ENCODE results near the gene CNTFR. TPM values are rescaled to one million over a fixed set of nuclear protein-coding genes. Genes with fewer than 3 reads are reported as not detected.

The CNTFR gene
- total RNA-seq, 1 donor from 2014 or later, result 2.9 TPM

GRCh38 chr9:34505370-34506120 is 84.0 kb downstream of the CNTFR start:
- ATAC-seq (no peak), DNase-seq (no peak)
- Histone ChIP-seq H3K4me3 (no peak overlapping the region), H3K27ac (no peak overlapping the region), H3K36me3 (no peaks in the 10 kb centered on the region), H3K27me3 (no peaks in the 10 kb centered on the region), H3K4me1 (peaks cover 7% of the 10 kb centered on the region), H3K9me3 (no peaks in the 10 kb centered on the region)
- no peak for TF ChIP-seq CTCF (IDR thresholded peaks at IDR 0.05)
- intact Hi-C loops (cut with DNase I), result loop anchor here (10.0 kb wide), 1 partner anchor 91 kb away; no protein-coding TSS in a partner anchor

GRCh38 chr9:34503406-34503805 is 86.1 kb downstream of the CNTFR start:
- no peak for TF ChIP-seq CTCF (IDR thresholded peaks at IDR 0.05)
- H3K27ac ChIP-seq, result no peak overlapping the region
- ATAC-seq (no peak), DNase-seq (no peak)
- no peaks in the 10 kb centered on the region for H3K27me3 ChIP-seq
- peaks cover 7% of the 10 kb centered on the region for H3K4me1 ChIP-seq
- intact Hi-C loops (cut with DNase I), result loop anchor here (10.0 kb wide), 1 partner anchor 89 kb away; no protein-coding TSS in a partner anchor
- H3K36me3 ChIP-seq, result no peaks in the 10 kb centered on the region
- no peak overlapping the region for H3K4me3 ChIP-seq
- no peaks in the 10 kb centered on the region for H3K9me3 ChIP-seq

- H3K27ac ChIP-seq, result no peak overlapping the region
- H3K4me1 ChIP-seq, result peaks cover 7% of the 10 kb centered on the region
- no peaks in the 10 kb centered on the region for H3K27me3 ChIP-seq
- no peaks in the 10 kb centered on the region for H3K9me3 ChIP-seq
- no peaks in the 10 kb centered on the region for H3K36me3 ChIP-seq
- ATAC-seq (no peak), DNase-seq (no peak)
- intact Hi-C loops (cut with DNase I), result loop anchor here (10.0 kb wide), 1 partner anchor 88 kb away; no protein-coding TSS in a partner anchor
- TF ChIP-seq CTCF (IDR thresholded peaks at IDR 0.05), result no peak
- H3K4me3 ChIP-seq, result no peak overlapping the region
Observed at GRCh38 chr9:34502891-34503290, 86.6 kb downstream of the CNTFR start.

GRCh38 chr9:34502471-34502870 is 87.1 kb downstream of the CNTFR start:
- peak; percentile 3 for ATAC-seq
- H3K4me1 ChIP-seq, result peaks cover 7% of the 10 kb centered on the region
- H3K9me3 ChIP-seq, result no peaks in the 10 kb centered on the region
- no peak for DNase-seq
- H3K27me3 ChIP-seq, result no peaks in the 10 kb centered on the region
- no peak overlapping the region for H3K27ac ChIP-seq
- intact Hi-C loops (cut with DNase I), result loop anchor here (10.0 kb wide), 1 partner anchor 88 kb away; no protein-coding TSS in a partner anchor
- H3K36me3 ChIP-seq, result no peaks in the 10 kb centered on the region
- H3K4me3 ChIP-seq, result no peak overlapping the region
- no peak for TF ChIP-seq CTCF (IDR thresholded peaks at IDR 0.05)

GRCh38 chr9:34501889-34502425 is 87.6 kb downstream of the CNTFR start:
- TF ChIP-seq CTCF (IDR thresholded peaks at IDR 0.05), result no peak
- intact Hi-C loops (cut with DNase I), result loop anchor here (10.0 kb wide), 1 partner anchor 87 kb away; no protein-coding TSS in a partner anchor
- no peaks in the 10 kb centered on the region for H3K36me3 ChIP-seq
- no peak overlapping the region for H3K27ac ChIP-seq
- DNase-seq, result peak; percentile 79
- peak; percentile 77 for ATAC-seq
- H3K4me3 ChIP-seq, result no peak overlapping the region
- H3K4me1 ChIP-seq, result peaks cover 7% of the 10 kb centered on the region
- no peaks in the 10 kb centered on the region for H3K27me3 ChIP-seq
- H3K9me3 ChIP-seq, result no peaks in the 10 kb centered on the region

Other genes starting within 250 kb of the CNTFR start
- 6.9 TPM for gene MYORG, start 212.8 kb downstream of the CNTFR start, total RNA-seq
- 28.8 TPM for gene FAM219A, start 131.2 kb downstream of the CNTFR start, total RNA-seq
- not detected for gene DNAI1, start 130.9 kb downstream of the CNTFR start, total RNA-seq
- 0.61 TPM for gene ENHO, start 66.7 kb downstream of the CNTFR start, total RNA-seq
- gene RPP25L, start 22.4 kb upstream of the CNTFR start, total RNA-seq, result 16.7 TPM
- gene DCTN3, start 30.8 kb upstream of the CNTFR start, total RNA-seq, result 59.3 TPM
- not detected for gene ARID3C, start 39.3 kb upstream of the CNTFR start, total RNA-seq
- gene SIGMAR1, start 48.1 kb upstream of the CNTFR start, total RNA-seq, result 40.5 TPM
- 47.6 TPM for gene GALT, start 57.0 kb upstream of the CNTFR start, total RNA-seq
- 18.7 TPM for gene IL11RA, start 62.5 kb upstream of the CNTFR start, total RNA-seq
- not detected for gene CCL27, start 72.9 kb upstream of the CNTFR start, total RNA-seq
- 1.1 TPM for gene CCL19, start 101.6 kb upstream of the CNTFR start, total RNA-seq
- 37.7 TPM for gene CCL21, start 120.4 kb upstream of the CNTFR start, total RNA-seq